ENCODE results near the gene PTBP2.

DNA sequence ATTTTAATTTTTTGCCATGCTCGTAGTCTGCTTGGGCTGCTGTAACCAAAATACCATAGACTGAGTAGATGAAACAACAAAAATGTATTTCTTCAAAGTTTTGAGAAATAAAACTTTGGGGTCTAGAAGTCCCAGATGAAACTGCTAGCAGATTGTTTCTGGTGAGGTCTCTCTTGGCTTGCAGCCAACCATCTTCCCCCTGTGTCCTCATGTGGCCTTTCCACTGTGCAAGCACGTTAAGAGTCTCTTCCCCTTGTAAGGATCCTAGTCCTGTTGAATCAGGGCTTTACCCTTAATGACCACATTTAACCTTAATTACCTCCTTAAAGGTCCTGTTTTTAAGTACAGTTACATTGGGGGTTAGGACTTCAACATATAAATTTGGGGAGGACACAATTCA is 86.6 kb downstream of the PTBP2 start:
- TF ChIP-seq, protein P1, sequence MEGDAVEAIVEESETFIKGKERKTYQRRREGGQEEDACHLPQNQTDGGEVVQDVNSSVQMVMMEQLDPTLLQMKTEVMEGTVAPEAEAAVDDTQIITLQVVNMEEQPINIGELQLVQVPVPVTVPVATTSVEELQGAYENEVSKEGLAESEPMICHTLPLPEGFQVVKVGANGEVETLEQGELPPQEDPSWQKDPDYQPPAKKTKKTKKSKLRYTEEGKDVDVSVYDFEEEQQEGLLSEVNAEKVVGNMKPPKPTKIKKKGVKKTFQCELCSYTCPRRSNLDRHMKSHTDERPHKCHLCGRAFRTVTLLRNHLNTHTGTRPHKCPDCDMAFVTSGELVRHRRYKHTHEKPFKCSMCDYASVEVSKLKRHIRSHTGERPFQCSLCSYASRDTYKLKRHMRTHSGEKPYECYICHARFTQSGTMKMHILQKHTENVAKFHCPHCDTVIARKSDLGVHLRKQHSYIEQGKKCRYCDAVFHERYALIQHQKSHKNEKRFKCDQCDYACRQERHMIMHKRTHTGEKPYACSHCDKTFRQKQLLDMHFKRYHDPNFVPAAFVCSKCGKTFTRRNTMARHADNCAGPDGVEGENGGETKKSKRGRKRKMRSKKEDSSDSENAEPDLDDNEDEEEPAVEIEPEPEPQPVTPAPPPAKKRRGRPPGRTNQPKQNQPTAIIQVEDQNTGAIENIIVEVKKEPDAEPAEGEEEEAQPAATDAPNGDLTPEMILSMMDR (conservative IDR thresholded peaks at IDR 0.05; ENCODE audit: low read length) = no peak
- TF ChIP-seq EZH2phosphoT487 (IDR thresholded peaks at IDR 0.05; ENCODE audit: borderline replicate concordance, low read depth, low read length) = no peak
